ENCODE results near the gene COL2A1.
"Not testable (repeated sequence)": the region's sequence is repeated elsewhere in the genome, so short reads cannot be mapped to it uniquely, and the experiment has no call there.

Gene COL2A1

DNA sequence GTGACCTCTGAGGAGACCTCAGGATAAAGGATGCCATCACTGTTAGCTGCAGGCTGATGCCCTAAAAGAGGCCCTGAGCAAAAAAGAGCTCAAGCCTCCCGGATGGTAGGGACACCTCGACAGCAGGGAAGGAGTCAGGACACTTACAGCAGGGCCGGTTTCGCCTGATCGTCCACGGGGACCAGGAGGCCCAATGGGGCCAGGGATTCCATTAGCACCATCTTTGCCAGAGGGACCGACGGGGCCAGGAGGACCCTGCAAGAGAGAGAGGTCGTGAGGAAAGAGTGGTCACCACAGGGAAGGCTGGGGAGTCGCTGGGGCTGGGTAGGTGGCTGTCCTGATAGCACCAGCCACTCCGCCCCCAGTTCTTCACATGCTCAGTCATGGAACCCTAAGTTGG, 28.5 kb downstream of the COL2A1 start:
- no peak for DNase-seq (ENCODE audit: low spot score)

DNA sequence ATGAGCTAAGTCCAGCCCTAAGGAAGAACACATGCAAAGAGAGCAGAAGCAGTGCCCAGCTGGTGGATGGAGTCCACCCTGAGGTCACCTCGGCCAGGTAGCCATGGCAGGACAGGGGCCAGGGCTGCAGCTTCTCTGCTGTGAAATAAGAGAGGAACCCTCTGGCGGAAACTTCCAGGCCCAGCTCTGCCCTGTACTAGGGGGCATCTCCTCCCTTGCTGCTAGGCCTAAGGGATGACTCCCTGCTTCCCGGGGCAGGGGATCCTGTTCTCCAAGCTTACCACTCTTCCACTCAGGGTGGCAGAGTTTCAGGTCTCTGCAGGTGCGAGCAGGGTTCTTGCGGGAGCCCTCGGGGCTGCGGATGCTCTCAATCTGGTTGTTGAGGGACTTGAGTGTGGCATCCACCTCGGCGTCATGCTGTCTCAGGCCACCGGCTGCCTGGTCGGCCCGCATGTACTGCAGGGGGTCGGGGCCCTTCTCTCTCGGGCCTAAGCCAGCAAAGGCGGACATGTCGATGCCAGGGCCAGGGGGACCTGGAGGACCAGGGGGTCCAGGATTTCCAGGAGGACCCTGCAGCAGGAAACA, 29.1 kb downstream of the COL2A1 start:
- no peak for DNase-seq (ENCODE audit: low spot score)

DNA sequence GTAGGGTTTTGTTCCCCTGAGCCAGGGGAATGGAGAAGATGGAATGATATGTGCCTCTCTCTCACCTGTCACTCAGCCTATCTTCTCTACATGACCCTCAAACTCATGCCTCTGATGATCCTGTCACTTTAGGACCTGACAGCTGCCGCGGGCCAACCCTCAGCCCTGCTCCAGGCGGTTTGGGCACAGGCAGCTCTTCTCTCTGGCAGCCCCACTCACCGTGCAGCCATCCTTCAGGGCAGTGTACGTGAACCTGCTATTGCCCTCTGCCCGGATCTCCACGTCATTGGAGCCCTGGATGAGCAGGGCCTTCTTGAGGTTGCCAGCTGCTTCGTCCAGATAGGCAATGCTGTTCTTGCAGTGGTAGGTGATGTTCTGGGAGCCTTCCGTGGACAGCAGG, 30.4 kb downstream of the COL2A1 start:
- DNase-seq (ENCODE audit: low spot score): no peak

DNA sequence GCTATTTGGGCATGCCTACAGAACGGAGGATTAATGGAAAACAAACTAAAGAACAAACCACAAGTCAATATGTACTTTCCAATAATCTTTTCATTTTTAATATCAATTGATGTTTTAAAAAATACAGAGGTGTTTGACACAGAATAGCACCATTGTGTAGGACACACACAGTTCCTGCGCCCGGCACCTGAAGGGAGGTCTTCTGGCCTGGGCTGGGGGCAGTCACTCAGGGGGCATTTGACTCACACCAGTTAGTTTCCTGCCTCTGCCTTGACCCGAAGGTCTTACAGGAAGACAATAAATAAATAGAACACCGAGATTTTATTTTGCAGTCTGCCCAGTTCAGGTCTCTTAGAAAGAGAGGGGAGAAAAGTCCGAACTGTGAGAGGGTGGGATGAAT, 31.4 kb downstream of the COL2A1 start:
- DNase-seq (ENCODE audit: low spot score): no peak

DNA sequence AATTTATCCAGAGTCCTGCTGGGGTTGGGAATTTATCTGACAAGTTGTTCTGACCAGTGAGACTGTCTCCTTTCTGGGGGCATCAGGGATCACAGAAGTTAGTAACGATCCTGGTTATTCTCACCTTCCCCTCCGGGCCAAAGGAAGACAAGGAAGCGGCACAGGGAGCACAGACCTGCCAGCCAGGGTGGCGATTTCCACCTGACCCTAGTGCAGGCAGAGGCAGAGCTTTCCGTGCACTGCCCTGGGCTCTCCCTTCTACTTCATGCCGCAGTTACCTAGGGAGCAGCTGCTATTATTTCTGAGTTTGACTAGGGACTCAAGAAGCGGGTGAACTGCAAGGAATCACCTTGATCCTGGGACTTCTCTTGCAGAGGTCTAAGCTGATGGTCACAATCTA, 33.4 kb downstream of the COL2A1 start:
- no peak for DNase-seq (ENCODE audit: low spot score)

DNA sequence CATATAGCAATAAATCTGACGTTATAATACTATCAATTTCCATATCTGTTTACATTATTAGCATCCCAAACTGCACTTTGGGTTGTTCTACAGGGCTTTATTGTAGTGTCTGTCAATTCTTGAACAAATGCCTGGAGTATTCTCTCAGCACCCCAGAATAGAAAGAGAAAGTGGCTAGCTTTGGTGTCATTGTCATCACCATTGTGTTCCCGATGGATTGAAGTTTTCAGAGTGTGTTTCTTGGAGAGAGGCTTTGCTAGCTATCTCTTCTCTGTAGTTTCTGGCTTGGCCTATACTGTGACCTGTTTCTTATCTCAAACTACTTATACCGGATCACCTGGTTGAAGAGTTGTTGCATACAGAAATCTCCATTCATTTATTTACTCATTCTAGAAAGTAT, 34.4 kb downstream of the COL2A1 start:
- DNase-seq (ENCODE audit: low spot score): no peak

DNA sequence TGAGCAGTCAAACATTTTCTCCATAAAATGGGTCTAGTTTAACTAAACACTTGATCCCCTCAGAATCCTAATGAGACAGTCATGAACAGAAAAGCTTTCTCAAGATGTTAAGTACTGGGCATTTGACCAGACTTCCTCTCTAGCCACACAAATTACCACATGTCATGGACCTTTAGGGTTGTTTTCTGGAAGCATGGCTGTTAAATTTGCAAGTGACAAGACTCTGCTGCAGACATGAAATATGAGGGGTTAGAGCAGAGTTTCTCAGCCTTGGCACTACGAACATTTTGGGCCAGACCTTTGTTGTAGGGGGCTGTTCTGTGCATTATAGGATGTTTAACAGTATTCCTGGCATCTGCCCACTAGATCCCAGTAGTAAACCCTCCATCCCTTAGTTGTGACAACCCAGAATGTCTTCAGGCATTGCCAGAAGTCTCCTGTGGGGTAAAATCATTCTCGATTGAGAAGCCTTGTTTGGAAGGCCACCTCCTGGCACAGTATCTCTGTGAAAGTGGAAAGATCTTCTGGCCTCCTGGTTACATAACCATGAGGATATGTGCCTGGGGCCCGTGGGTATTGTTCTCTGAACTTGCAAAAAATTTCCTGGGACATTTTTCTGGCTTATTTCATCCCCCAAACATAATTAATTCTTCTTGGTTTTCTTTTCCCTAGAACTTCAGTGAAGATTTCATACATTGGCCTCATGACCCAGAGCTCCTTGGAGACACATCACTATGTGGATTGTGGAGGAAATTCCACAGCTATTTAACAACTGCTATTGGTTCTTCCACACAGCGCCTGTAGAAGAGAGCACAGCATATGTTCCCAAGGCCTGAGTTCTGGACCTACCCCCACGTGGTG, 36.6 kb downstream of the COL2A1 start:
- no peak for DNase-seq (ENCODE audit: low spot score)

DNA sequence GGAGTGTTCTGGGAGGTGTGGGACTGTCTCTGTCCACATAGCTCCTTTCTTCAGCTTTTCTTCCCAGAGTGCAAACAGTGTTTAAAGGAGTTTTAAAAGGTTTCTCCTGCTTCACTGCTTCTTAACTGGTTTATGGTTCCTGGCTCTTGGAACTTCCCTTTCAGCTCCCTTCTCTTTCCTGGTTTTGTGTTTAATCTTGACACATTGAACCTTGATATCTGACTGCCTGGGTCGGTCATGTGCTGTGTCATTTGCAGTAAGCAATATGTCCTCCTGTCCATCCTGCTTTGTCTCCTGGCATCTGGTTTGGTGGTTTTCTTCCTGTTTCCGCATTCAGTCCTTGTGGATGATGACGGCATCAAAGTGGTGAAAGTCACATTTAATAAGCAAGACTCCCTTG, 38.7 kb downstream of the COL2A1 start:
- no peak for DNase-seq (ENCODE audit: low spot score)

DNA sequence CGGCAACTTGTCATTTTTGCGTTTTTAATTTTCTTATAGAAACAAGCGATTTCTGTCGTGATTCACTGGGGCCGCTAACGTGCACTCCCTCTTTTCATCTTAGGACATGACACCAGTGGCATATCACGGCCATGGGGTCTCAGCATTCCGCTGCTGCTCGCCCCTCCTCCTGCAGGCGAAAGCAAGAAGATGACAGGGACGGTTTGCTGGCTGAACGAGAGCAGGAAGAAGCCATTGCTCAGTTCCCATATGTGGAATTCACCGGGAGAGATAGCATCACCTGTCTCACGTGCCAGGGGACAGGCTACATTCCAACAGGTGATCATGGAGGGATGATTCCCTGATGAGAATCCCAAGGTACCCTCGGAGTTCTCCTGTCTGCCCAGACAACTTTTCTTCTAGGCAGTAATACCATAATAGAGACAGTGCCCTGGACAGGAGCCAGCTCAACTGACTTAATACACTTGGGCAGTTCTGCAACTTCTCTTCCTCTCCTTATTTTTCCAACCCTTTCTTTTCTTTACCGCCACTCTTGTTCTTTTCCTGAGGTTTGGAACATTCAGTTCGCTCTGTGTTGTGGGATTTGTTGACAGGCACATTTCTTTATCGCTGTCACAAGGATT, 40.1 kb downstream of the COL2A1 start:
- no peak for DNase-seq (ENCODE audit: low spot score)

DNA sequence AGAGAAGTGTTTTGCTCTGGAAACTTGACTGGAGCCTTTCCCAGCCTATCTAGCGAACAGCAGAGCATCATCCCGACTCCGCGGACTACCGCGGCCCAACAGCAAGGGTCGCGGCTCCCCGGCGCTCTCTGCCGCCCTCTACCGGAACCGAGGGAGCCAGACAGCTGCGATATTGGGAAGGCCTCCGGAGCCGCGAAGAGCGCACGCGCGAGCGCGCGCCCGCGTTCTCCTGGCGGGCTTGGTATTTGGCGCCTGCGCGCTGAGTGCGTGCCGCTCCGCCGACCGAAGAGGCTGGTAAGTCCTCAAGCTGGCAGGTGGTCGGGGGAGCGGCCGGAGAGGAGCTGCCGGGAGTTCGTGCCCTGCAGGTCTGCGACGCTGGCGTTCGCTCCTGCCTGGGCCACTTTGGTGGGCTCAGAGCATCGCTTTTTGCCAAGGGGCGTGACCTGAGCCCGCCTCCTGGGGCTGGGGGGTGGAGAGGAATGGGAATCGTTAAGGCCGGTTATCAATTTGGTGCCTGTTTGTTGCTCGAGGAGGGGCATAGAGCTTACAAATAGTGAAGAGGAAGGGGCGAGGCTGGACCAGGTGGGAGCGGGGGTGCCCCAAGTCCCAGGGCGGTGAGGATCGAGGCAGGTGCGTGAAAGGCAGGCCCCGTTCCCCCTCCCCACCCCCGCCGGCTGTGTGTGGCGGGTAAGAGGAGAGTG, 40.8 kb downstream of the COL2A1 start, which contains the start of gene TMEM106C:
Gene TMEM106C (plus strand): TSS at position 257 of the 701 bp plus-strand sequence. CDS start 641 bp downstream, outside the sequence.
- peak; percentile 99 for DNase-seq (ENCODE audit: low spot score)

DNA sequence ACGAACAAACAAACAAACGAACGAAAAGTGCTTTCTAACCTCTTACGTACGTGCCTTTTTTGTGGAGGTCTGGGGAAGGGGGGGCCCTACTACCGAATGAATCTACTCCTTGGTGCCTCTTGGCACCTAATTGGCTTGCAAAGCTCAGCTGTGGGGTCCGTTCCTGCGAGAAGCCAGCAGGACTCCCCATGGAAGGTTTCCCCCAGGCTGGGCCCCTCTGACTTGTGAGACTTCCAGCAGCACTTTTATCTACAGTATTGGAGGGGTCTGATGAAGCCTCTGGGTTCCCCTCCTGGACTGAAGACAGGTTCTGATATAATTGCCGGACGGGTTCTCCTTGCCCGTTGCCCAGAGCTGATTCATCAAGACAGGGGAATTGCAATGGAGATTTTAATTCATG, 42.1 kb downstream of the COL2A1 start:
- DNase-seq (ENCODE audit: low spot score): no peak

DNA sequence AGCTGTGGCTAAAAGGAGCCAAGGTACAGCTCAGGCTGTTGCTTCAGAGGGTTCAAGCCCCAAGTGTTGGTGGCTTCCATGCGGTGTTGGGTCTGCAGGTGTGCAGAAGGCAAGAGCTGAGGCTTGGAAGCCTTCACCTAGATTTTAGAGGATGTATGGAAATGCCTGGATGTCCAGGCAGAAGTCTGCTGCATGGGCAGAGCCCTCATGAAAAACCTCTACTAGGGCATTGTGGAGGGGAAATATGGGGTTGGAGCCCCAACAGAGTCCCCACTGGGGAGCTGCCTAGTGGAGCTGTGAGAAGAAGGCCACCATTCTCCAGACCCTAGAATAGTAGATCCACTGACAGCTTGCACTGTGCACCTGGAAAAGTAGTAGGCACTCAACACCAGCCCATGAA, 46.6 kb downstream of the COL2A1 start:
- DNase-seq (ENCODE audit: low spot score): not testable (repeated sequence)

DNA sequence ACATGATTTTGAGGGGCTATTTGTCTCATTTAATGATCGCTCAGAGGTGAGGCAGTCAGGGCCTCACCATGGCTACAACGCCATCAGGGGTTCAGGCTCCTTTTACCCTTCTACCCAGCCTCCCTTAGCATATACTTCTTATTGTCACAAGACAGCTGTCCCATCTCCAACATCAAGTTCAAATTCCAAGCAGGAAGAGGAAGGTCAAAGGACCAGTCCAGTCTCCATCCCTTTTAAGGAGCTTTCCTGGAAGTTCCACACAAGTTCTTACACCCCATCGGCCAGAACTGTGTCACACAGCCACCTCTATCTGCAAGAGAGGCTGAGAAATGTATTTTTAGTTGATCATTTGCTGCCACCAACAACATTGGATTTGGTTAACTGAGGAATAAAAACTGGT, 49.2 kb downstream of the COL2A1 start:
- no peak for DNase-seq (ENCODE audit: low spot score)

DNA sequence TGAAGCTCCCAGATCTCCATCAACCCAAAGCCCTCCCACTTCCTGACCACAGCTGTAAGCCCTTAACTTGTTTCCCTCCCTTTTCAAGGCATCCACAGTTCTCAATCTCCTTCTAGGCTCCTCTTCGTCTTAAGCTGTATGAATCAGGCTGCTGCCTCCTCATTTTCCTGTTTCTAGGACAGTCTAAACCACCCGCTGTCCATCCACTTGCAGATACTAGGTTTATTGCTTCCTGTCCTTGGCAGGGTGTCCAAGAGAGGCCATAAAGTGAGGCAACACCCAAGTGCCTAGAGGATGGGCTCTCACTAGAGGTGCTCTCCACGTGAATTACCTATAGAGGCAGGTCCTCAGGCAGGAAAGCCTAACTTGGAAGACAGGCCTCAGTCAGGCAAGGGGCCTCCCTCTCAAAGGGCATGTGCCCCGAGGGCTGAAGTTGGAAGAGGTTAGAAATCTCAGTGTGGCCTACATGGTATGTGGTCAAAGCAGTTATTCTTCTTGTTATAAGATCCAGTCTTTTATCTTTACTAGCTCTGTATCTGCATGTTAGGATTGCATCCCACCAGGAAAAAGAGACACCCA, 49.7 kb downstream of the COL2A1 start:
- DNase-seq (ENCODE audit: low spot score): no peak

DNA sequence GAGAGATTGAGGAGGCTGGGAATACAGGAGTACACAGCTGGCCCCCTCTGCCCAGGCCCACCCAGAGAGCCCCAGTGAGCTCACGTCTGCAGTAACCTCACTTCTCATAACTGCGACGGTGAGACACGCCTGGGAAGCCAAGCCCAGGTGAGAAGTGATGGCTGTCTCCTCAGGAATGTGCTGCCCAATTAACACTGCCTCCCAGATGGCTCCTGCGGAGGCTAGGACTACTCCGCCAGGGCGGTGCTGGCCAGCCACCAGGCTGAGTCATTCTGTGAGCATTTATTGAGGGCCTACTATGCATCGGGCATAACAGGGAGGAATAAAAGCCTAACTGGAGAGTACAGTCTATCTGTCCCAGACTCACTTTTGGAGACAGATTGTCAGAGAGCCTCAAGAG, 50.2 kb downstream of the COL2A1 start:
- no peak for DNase-seq (ENCODE audit: low spot score)

DNA sequence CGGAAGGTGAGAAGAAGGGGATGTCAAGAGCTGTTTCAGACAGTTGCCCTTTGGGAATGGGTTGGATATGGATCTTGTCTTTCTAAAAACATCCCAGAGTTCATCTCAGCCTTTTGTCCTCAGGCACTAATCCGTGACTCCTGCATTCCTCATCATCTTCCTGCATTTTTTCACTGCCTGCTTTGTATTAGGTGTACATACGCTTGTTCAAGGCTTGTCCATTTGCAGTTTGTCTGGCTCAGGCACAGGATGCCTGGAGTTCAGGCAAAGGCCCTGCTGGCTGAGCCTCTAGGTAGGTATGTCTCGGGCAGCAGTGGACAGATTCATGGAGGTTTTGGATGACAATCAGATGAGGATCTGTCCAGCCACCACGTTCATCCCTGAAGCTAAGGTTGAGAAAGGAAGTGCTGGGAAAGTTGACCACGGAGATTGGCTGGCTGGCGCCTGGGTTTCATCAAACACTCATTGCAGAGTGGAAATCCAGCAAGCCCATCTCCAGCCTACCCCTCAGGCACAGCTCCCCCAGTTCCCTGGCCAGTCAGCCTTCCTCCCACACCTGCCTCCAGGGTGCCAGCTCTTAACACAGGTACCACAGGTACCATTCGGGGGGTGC, 53.3 kb downstream of the COL2A1 start:
- no peak for DNase-seq (ENCODE audit: low spot score)

DNA sequence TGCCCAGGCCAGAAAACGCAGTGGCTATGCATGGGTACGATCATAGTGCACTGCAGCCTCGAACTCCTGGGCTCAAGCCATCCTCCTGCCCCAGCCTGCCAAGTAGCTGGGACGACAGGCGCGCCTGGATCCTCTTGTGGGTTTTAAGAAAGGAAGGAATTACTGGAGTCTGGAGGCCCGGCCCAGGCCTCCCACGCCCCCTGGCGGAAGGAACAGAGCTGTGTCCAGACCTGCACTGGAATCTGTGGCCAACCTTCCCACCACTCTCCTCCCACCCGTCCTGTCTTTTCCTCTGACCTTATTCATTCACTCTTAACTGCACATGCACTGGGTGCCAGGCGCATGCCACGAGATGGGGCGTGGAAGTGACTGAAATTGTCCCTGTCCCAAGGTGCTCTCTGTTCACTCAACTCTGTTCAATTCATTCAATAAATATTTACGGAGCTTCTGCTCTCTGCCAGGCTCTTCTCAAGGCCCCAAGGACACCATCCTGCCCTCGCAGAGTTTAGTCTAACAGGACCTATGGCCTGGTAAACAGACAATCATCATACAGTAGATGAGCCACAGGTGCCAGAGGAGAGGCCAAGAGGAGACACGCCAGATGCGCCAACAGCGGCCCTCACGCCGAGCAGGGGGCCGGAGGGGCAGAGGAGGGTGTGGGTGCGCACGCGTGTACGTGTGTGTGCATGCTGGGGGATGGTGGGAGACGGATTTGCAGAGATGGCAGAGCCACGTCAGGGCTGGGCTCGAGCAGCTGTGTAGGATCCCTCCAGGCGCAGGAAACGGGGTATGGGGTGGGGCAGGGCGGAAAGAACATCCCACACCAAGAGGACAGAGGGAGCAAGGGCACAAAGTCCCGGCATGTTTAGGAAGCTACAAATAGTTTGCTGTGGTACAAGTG, 54.6 kb downstream of the COL2A1 start:
- peak; percentile 88 for DNase-seq (ENCODE audit: low spot score)

DNA sequence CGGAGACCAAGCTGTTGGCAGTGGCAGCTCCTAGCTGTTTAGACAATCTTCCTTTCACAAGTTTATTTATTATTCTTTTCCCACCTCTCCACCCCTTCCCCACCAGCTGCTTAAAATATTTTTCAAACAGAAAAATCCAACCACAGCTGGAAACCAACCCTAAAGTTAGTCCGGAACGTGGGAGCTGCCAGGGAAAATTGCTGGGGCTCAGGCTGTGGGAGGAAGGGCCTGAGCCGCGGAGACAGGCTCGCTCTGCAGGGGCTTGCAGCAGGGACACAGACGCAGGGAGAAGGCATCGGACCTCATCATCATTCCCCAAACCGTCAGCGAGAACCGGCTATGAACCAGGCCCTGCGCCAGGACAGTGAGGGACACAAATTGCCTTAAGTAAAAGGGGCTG, 56.9 kb downstream of the COL2A1 start:
- DNase-seq (ENCODE audit: low spot score): no peak

DNA sequence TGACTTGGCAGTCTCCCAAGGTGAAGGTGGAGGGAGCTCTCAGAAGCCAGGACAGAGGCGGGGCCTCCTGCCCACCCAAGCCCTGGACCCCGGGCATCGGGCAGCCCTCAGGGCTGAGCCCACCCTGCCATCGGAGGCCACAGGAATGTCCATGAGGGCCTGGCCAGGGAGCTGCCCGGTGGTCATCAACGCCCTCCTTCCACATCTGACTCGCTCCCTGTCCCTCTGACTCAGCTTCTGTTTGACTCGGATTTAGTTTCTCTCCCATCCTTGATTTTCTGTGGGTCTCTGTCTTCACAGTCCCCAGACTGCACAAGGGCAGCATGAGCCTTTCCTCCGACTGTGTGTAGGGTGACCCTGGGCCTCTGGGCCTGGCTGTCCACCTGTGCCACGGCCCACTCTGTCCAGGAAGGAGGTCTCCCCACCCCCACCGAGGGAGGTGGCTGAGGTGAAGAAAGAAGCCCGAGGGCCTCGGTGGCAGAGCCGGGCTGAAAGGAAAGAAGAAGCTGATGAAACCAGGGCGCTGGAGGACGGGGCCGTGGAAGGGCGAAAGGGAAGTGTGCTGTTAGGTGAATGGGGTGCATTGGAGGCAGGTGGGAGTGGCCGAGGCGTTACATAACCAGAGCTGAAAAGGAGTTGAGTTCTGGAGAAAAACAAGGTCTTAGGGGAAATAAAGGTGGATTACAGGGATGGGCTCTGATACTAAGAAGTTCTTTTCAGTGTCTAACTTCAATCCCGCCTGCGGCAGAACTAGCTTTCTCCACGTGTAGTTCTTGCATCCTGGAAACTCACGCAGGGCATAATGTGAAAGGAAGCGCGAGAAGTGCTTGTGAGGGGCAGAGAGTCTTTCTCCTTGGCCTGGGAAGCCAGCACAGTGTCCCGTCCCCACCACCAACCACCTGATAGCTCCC, 57.6 kb downstream of the COL2A1 start:
- no peak for DNase-seq (ENCODE audit: low spot score)

DNA sequence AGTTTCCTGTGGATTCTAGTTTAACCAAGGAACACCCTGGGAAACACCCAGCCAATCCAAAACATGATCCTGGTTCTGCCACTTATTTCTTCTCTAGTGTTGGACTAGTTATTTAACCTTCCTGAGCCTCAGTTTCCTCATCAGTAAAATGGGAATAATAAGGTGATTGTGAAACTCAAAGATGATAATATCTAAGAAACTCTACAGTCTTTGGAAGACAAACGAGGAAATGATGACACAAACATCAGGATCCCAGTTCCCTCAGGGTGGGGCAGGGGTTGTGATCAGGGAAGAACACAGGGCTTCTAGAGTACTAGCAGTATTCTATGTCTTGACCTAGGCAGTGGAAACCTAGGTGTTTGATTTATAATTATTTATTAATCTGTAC, 58.9 kb downstream of the COL2A1 start:
- DNase-seq (ENCODE audit: low spot score): no peak
